Measurements from ENCODE around the gene PCNX2.
A peak's percentile ranks its signal among the peaks of the same experiment; 100 is the strongest.

The PCNX2 gene

DNA sequence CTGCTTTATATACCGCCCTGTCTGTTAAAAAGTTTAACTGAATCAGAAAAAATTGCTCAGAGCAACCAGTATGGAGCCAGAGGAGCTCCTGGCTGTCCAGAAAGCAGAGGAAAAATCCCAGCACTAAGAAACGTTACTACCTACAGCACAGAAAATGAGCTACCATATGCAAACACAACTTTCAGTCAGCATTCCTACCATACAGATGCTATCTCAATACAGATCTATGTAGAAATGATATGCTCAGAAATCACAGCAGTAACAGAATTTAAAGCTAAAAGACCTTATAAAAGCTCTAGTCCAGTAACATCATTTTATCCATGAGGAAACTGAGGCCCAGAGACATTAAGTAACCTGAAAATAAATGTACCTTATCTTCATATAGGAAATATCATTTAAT, 38.7 kb downstream of the PCNX2 start:
- DNase-seq (ENCODE audit: low spot score) = no peak

DNA sequence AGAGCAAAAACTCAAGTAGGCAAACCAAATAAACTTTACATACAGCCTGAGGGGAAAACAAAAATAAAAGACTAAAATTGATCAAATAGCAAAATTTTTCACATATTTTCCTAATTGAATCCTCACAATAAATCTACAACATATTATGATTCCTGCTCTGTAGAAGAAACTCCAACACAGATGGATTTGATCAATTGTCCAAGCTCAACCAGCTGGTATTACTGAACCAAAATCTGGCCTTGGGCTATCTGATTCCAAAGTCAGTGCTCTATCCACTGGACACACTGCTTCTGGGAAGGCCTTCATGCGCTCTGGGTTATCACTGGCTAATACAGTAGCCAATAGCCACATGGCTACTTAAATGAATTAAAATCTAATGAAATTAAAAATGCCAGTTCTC, 39.3 kb downstream of the PCNX2 start:
- DNase-seq (ENCODE audit: low spot score) = no peak

DNA sequence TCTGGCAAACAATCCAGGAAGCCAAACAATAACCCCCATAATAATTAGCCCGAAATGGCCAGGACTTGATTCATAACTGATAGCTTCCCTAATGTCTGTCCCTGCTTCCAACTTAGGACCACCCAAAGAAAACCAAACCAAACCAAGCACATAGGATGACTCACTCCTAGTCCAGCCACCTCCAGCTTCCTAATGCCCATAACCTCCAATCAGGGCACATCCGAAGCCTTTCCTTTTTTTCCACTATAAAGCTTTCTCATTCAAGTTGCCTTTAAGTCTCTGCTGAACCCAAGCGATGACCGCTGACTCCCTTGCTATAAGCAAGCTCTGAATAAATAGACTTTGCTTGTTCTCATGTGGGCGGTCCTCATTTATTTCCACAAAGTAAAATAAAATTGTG, 40.4 kb downstream of the PCNX2 start:
- DNase-seq (ENCODE audit: low spot score) = no peak

DNA sequence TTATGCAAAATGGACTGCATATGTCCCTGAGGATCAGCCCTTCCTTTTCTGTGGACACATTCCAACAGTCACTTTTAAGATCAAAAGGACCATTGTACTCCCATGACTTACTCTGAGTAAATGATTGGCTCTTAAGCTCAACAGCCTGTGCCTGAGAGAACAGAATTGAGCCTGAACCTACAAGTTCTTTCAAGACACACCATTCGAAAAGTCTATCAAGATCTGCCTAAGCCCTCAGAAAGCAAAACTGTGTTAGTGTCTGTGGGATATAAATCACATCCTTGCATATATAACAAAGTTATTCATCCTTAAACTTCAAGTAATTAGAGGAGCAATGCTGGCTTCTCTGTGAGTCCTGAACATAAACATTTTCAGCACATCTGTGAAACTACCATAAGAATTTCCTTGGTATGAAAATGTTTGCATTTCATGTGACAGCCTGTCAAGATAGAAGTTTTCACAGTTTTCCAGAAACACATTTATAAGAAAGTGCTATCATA, 41.6 kb downstream of the PCNX2 start:
- no peak for DNase-seq (ENCODE audit: low spot score)

DNA sequence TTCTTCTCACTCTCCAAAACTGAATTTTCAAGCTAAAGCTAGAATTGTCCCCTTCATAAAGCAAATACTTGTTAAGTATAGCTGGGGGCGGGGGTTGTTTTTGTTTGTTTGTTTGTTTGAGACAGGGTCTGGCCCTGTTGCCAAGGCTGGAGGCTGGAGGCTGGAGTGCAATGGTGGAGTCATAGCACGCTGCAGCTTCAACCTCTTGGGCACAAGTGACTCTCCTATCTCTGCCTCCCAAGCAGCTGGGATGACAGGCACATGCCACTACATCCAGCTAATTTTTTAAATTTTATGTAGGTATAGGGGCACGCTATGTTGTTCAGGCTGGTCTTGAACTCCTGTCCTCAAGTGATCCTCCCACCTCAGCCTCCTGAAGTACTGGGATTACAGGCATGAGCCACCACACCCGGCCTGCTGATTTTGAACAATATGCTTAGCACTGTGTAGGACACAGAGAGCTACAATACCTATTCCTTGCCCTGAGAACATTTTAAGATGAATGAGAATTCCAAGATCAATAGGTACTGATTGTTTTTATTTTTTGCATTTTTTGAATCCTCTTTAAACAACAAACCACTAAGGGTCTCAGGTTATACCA, 42.2 kb downstream of the PCNX2 start:
- DNase-seq (ENCODE audit: low spot score) = no peak

DNA sequence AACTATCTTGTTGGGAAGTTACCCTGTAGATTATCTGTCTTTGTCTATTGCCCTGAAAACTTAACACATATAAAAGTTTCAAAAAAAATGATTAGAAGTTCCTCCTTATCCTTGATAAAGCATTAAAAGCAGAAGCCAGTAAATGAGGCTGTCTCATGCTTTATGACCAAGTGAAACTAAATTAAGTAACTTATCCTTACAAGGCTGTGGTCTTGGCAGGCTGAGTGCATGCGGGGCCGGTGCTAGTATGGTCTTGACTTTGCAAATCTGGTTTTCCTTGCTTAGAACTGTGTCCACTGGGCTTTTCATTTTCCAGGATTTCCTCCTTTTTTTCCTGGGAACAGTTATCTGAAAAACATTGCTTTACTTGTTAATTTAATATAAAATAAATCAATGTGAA, 43.1 kb downstream of the PCNX2 start:
- no peak for DNase-seq (ENCODE audit: low spot score)

DNA sequence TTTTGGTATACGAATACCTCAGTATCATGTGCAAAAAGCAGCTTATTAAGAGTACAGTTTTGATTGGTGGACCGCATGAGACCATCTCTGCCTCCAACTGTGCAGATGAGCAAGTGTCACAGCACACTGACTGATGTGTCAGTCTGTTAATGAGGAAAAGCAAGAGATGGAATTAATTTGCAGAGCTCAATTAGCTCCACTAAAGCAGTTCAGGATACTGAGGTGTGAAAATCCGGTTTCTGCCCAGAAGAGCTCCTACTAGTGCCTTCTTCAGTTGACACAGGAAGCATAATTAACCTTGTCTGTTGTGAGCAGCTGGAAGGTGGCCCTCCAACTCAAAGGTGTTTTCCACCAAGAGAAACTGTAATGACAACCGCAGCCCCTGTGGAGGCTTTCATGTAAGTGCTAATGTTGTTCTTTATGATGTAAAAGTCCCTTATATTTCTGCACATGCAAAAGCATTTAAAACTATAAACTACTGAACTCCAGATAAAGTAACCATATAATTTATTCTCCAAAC, 44.3 kb downstream of the PCNX2 start:
- DNase-seq (ENCODE audit: low spot score) = no peak

DNA sequence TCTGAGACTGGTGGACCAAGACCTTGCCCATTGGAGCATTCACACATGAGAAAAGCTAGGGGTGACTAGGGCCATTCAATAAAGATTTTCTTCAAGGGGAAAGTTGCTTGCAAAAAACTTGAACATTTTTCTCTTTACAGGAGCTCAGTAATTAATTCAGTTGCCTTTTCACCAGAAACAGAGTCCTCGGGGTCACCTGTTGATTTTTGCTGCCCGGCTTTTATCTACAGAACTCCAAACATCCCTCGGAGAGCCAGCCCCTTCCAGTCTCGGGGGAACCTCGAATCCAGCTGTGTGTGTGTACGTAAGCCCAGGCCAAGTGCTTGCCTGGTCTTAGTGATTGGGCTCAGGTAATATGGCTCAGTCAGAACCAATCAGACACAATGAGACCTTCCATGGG, 47.5 kb downstream of the PCNX2 start:
- no peak for DNase-seq (ENCODE audit: low spot score)

DNA sequence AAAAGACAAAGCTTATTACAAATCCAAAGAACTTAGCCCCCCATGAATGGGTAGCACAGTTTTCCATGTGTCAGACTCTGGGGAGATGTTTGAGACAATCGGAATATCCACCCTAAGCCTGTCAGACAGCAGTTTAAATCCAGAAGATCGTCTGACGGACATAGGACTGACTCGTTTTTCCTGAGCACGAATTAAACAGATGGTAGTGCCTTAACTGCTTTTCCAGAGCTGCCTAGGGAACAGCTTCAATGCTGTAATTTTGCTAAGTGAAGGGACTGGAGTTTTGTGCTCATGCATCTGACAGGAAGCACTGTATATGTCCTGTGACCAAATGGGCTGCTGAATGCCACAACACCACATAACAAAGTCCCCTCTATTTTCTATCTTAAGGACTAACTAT, 48.6 kb downstream of the PCNX2 start:
- no peak for DNase-seq (ENCODE audit: low spot score)

DNA sequence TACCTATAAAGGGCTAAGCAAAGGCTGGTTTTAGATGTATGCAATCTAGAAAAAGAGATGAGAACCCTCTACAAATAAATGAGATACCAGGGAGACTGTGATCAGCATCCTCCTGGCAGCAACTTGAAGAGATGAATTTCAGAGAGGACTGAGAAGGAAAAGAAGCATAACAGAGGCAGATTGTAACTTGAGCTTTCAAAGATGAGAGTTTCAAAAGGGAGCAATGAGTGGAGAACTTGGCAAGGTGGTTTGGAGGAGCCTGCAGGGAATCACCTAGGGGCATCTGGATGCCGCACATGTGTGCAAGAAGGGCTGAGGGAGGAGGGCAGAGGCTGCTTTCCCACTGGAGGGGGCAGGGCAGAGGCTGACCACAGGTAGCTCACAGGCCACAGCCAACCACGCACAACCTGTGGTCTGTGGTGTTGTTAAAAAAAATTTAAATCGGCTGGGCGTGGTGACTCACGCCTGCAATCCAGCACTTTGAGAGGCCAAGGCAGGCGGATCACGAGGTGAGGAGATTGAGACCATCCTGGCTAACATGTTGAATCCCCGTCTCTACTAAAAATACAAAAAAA, 50.2 kb downstream of the PCNX2 start:
- DNase-seq (ENCODE audit: low spot score) = no peak

DNA sequence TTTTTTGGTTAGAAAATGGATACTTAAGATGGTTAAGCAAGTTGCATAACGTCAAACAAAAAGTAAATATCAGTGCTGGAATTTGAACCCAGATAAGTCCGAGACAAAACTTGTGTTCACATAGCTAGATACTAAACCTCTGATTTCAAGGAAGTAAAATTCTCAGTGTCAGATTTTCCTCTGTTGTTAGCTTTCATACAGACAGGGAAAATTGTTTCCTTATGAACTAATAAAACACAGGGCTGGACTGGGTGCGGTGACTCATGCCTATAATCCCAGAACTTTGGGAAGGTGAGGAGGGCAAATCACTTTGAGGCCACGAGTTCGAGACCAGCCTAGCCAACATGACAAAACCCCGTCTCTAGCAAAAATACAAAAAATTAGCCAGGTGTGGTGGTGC, 51.3 kb downstream of the PCNX2 start:
- no peak for DNase-seq (ENCODE audit: low spot score)

DNA sequence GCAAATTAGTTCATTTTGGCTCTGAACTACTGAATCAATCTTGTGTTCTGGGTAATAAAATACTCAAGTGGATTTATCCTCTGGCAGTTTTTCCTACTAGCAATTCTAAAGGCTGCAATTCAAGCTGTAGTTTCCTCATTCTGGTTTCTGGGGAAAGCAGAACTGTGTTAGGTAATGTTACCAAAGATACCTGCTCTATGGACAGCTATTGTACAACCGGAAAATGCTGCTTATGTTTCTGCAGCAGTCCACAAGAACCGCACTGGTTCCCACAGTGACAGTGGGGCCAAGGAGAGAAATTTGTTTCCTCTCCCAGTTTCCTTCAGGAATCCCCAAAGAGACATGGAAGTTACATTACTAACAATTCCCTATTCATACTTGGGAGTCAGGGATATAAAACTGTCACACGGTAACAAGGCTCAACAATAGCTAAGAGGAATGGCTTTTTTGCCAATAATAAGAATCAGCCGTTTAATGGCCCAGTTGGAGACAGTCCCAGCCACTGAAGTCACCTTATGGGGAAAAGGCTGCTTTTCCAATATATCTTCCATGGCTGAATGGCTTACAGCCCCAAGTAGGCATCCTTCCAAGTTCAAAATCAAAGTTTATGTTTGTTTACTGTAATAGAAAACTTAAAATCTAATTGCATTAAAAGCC, 52.6 kb downstream of the PCNX2 start:
- no peak for DNase-seq (ENCODE audit: low spot score)

DNA sequence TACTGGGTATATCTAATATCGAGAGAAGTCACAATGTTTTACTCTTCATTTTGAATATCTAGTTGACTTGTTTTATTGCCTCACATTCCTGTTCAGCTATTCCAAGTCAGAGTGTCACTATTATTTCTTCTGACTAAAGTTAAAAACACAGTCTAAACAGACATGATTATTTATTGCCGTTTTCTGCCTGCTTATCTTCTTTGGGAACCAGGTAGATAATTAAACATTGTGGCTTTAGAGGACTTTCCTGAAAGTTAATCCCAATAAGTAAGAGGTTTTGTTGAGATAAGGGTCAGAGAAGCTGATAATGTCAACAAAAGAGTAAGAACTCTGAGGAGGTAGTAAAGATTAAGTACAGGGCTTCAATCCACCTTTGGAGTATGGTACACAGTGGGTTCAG, 53.8 kb downstream of the PCNX2 start:
- no peak for DNase-seq (ENCODE audit: low spot score)

DNA sequence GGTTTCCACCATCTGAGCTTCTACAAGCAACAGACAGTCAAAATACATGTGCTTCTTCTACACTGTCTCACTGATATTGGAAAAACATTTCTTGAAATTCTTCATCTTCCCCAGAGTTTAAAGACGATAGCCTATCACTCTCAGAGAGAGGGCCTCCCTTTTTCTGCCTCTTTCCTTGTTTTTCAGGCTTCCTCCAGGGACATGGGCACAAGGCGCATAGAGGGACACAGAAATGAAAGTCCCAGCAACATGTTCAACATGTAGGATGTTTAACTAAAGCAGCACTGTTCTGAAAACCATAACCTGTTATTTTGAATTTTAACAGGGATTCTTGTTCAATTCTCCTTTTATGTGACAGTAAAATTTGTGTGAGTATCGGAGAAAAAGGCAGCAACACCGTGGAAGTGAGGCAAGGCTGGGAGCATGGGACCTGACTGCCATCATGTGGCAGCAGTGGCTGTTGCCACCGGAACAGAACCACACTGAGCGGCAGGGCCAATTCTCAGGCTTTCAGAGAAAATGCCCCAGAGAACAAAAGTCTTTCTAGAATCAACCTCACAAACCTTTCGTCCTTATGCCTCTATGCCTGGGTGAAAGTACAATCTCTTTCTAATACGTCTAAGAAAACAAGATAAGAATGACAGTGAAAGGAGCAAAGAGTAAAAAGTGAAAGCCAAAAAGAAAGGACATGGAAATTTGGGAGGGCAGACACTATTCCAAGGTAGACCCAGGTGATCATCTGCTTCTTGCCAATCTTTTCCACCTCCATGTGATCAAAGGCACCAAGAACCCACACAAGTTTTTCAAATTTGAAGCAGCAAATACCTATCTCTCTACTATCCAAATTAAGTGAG, 54.5 kb downstream of the PCNX2 start:
- DNase-seq (ENCODE audit: low spot score) = peak; percentile 57

DNA sequence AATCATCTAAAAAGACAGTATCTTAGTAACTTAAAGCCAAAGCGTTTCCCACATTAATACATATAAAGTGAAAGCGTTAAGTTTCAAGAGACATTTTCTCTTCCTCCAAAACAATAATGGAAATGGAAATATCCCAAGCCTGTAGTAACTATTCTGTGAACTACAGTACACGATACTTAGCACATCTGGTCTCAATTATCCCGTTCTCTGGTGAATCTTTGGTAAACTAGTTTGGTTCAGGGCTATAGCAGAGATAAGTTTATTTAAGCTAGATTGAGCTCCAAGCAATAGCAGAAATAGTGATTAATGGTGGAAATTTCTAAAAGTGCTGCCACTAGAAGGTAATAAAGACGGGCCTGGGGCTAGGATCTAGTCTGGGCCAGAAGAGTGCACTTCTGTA, 55.2 kb downstream of the PCNX2 start:
- no peak for DNase-seq (ENCODE audit: low spot score)

DNA sequence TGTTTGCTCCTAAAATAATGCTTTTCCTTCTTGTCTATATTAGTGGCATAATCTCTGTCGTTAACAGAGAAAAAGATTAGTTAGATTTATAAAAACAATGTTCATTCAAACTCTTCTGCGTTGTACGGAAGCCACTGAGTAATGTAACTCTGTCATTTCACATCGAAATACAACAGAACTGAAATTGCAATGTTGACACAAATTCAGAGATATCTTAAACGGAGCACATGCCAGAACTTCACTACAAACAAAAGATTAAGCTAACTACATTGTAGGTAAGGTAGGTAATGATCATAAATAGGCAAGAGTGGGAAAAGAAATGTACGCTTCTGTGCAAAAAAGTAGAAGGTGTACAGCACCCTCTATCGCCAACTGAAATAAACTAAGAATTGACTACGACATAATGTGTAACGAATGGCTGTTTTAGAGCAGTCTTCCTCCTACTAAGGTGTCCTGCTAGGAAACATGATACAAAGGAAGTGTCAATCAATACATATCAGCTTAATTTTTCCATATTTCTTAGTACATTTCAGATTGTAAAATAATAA, 56.6 kb downstream of the PCNX2 start:
- no peak for DNase-seq (ENCODE audit: low spot score)

DNA sequence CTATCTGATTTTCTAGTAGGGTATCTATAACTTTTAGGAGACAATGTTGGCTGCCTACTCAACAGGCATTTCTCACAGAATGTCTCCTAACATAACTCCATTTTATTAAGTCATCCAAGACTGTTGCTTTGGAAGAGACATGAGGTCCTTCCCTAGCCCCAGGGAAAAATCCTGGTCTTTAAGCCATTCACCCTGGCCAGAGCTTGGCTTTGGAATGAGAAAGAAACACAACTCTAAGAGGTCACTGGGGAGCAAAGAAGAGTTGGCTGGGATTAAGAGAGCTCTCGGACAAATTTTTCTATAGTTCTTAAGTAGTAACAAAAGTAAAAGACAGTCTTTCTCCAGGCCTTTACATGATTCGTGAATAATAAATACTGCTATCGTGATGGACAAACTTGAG, 57.9 kb downstream of the PCNX2 start:
- DNase-seq (ENCODE audit: low spot score) = no peak

DNA sequence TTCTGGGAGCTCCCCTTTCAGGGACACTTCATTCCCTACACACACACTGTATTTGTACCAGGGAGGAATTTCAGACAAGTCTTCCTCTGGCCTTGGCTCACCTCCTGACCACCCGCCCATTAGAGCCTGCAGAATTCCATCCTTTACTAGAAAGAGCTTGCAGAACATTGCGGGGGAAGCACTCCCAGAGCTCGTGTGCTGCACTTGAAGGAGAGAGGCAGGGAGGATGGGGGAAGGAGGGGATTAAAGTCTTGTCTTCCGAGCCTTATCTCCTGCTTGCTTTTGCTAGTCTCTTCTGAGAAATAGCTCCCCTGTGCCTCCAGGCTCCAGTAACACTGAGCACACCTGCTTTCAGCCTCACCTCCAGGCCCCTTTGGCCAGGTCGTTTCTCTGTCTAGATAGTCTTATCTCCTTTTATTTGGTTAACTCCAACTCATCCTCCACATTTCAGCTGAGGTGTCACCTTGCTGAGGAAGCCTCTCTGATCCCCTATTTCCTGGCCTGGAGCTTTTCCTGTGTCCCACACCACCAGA, 62.0 kb downstream of the PCNX2 start:
- DNase-seq (ENCODE audit: low spot score) = no peak

DNA sequence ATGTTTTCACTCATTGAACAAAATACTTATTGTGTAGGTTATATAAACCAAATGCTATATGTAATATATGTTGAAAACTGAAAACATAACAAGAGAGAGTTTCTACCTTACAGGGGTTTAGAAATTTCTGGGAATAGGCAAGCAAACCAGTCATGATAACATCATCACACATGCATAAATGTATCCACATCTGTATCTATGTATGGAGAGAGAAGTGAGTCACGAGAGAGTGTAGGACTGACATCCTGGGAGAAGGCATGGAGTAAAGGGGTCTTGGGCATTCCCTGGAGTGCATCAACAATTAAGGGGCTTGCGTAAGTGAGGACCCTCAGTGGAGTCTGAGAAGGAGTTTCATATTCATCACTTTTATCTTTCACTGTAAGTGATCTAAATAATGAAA, 65.5 kb downstream of the PCNX2 start:
- no peak for DNase-seq (ENCODE audit: low spot score)

DNA sequence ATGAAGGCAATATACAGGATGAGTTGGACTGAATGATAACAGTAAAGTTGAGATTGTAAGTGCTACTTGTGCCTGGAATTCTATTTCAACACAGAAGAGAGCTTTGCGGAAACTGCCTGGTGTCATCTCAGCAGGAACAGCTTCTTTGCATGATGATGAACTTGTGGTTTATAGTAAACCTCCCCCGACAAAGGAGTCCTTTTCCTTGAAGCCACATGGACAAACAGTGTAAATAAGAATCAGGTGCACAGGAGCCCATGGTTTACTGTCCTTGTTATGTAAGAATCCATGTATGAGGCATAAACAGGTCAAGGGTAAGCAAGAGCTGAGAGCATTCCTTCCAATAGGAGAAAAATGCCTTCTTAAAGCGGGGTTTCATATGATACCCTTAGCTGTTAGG, 66.2 kb downstream of the PCNX2 start:
- DNase-seq (ENCODE audit: low spot score) = no peak

DNA sequence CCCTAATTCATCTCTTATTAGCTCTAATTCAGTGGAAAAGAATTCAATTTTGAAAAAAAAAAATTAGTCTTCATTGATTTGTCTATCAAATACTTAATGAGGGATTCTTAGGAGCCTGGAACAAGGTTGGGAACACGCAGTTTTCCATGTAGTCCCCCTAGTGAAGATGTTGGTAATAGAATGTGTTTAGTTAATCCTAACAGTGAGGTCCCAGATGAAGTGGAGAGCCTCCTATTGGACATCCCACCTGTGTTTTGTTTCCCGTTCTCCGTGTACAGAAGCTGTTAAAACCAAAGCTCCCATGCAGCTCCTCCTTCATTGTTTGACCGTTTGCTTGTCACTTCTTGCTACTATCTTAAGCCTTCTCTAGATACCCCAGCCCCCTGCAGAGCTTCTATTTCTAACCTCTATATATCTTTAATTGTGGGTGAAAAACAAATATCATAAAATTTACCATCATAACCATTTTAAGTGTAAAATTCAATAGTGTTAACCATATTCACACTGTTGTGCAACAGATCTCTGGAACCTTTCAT, 67.5 kb downstream of the PCNX2 start:
- DNase-seq (ENCODE audit: low spot score) = no peak

DNA sequence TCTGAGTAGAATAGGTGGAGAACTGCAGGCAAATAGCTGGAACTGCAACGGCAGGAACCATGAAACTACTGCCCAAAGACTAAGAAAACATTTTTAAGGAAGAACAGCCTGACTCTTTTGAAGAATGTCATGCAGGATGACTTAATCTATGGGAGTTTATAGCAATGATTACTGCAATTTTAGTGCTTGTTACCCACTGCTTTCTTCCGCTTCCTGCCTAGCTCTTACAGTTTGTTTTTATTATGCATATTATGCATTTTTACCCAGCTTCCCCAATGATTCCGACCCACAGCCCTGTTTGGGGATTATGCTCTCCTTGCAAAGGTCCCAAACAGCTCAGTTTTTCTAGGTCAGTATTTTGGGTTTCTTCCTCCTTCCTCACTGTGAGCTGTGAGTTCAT, 71.2 kb downstream of the PCNX2 start:
- no peak for DNase-seq (ENCODE audit: low spot score)

Measured in putamen (tissue), 1 donor.